K562 (cell line): ENCODE results near the gene AMOTL1. TPM values are rescaled to one million over a fixed set of nuclear protein-coding genes. Genes with fewer than 3 reads are reported as not detected.

Experiments used
- ATAC-seq: fragments of 200-7000 bp; cut with Tn5 transposase; 3 replicates; pipeline ENCODE4 v1.9.1; 2020; ENCODE audit warnings: moderate library complexity
- BruUV-seq: library from RNA; stranded (reverse); fragments of 400-500 nt; replicated peaks from 2 replicates; lab custom pipeline; 2021; lab: Mats Ljungman, UMichigan
- CTCF ChIA-PET: fragments of 300-600 bp; formaldehyde crosslinking; extraction: SDS; loops from one replicate; lab custom pipeline; 2021; ENCODE audit warnings: low intra/inter-chr PET ratio; lab: Yijun Ruan, JAX
- POLR2A ChIA-PET: fragments of 300-600, 350-650 bp; sonication (Branson Sonifier 250); formaldehyde crosslinking; extraction: SDS; loops from one replicate; lab custom pipeline; 2021; ENCODE audit warnings: antibody characterized with exemption, inconsistent platforms; lab: Yijun Ruan, JAX
- DNase-seq, 4 experiments: peaks; one replicate each; pipeline versions ENCODE4 v3.0.0 to v3.0.0-alpha.2; 2011 to 2018; ENCODE audit warnings: low spot score in 3 of 4, mixed read lengths in 3 of 4; ENCODE audit errors: extremely low read depth in 1 of 4
- FAIRE-seq: peaks from 2 replicates; lab custom pipeline; 2011; peaks lifted over from hg19 to GRCh38; lab: Jason Lieb, UNC
- H2AFZ ChIP-seq: 2 replicates; pipeline ENCODE4 v1.6.0; 2011; ENCODE audit warnings: low read depth, low read length, control low read depth, inconsistent platforms
- H3K27ac ChIP-seq: fragments of 200-600 bp; 3 replicates; pipeline ENCODE4 v1.8.0; 2011; ENCODE audit warnings: low read depth, mild to moderate bottlenecking, control low read depth, inconsistent platforms, low read length, moderate library complexity, mixed read lengths; ENCODE audit errors: extremely low read depth
- H3K27me3 ChIP-seq, 2 experiments: fragments of 300-600 bp in 1 of 2; 2 replicates in 1 of 2; 3 replicates in 1 of 2; pipeline versions ENCODE4 v1.6.0 to v1.8.0; 2011; ENCODE audit warnings: inconsistent platforms in 2 of 2, low read length in 2 of 2, mild to moderate bottlenecking in 1 of 2, mixed read lengths in 1 of 2, moderate library complexity in 1 of 2; ENCODE audit not compliant: control insufficient read depth in 2 of 2, insufficient read depth in 2 of 2
- H3K36me3 ChIP-seq: fragments of 300-600 bp; 3 replicates; pipeline ENCODE4 v1.8.0; 2011; ENCODE audit warnings: mild to moderate bottlenecking, low read length, inconsistent platforms; ENCODE audit not compliant: control insufficient read depth, insufficient read depth
- H3K4me1 ChIP-seq, 2 experiments: fragments of 200-600 bp in 1 of 2; replicated peaks in 1 of 2; 2 replicates in 1 of 2; 3 replicates in 1 of 2; pipeline versions ENCODE4 v1.5.1 to v1.8.0; 2011; ENCODE audit warnings: inconsistent platforms in 2 of 2, low read length in 2 of 2, mild to moderate bottlenecking in 1 of 2, mixed read lengths in 1 of 2, moderate library complexity in 1 of 2; ENCODE audit not compliant: control insufficient read depth in 2 of 2, insufficient read depth in 2 of 2
- H3K4me2 ChIP-seq: 2 replicates; pipeline ENCODE4 v1.6.1; 2011; ENCODE audit warnings: low read length, control low read depth, inconsistent platforms, mixed read lengths; ENCODE audit not compliant: insufficient read depth
- H3K4me3 ChIP-seq: fragments of 200-600 bp; sonication (generic), shearing (Covaris generic); 2 replicates; pipeline ENCODE4 v1.5.1; 2016; ENCODE audit warnings: control low read depth, inconsistent platforms
- H3K79me2 ChIP-seq: fragments of 200-600 bp; 3 replicates; pipeline ENCODE4 v1.8.0; 2011; ENCODE audit warnings: low read length, inconsistent platforms; ENCODE audit not compliant: control insufficient read depth, insufficient read depth
- H3K9ac ChIP-seq, 2 experiments: 2 replicates each; pipeline versions ENCODE4 v1.6.0 to v1.6.1; 2011; ENCODE audit warnings: low read depth in 2 of 2, low read length in 2 of 2, control low read depth in 1 of 2, inconsistent platforms in 1 of 2, mild to moderate bottlenecking in 1 of 2, mixed read lengths in 1 of 2; ENCODE audit not compliant: insufficient read depth in 1 of 2
- H3K9me1 ChIP-seq: one replicate; pipeline ENCODE4 v1.6.0; 2011; ENCODE audit warnings: inconsistent platforms, mild to moderate bottlenecking, low read length, moderate library complexity; ENCODE audit not compliant: control insufficient read depth, insufficient read depth
- H3K9me3 ChIP-seq: replicated peaks from 2 replicates; pipeline ENCODE4 v1.5.1; 2011; ENCODE audit warnings: low read depth, low read length, inconsistent platforms; ENCODE audit not compliant: control insufficient read depth, insufficient read depth
- H4K20me1 ChIP-seq: replicated peaks from 2 replicates; pipeline ENCODE4 v1.6.1; 2011; ENCODE audit warnings: low read length, inconsistent platforms, mixed read lengths; ENCODE audit not compliant: control insufficient read depth, insufficient read depth
- CEBPB ChIP-seq: fragments of 450-650 bp; IDR thresholded peaks from 2 replicates; pipeline ENCODE4 v1.6.1; 2016; ENCODE audit warnings: missing genetic modification characterization, missing compliant biosample characterization
- CREM ChIP-seq: IDR thresholded peaks from 2 replicates; pipeline ENCODE4 v1.6.1; 2014; ENCODE audit warnings: antibody characterized with exemption, low read depth
- ETS2 ChIP-seq: IDR thresholded peaks from 2 replicates; pipeline ENCODE4 v1.6.1; 2016; ENCODE audit warnings: borderline replicate concordance, missing genetic modification characterization, mild to moderate bottlenecking, moderate library complexity, missing compliant biosample characterization; ENCODE audit not compliant: poor library complexity, severe bottlenecking
- FOXP4 ChIP-seq: sonication (generic); formaldehyde crosslinking; IDR thresholded peaks from 2 replicates; pipeline ENCODE4 v1.8.0; 2022; ENCODE audit warnings: mild to moderate bottlenecking, missing genetic modification reagents, borderline replicate concordance
- MAFG ChIP-seq: fragments of 450-650 bp; conservative IDR thresholded peaks from 2 replicates; pipeline ENCODE4 v1.6.1; 2016; ENCODE audit warnings: missing genetic modification characterization, missing compliant biosample characterization
- MLLT1 ChIP-seq, 2 experiments: fragments of 450-650 bp; IDR thresholded peaks; 2 replicates each; pipeline ENCODE4 v1.6.1; 2016
- RAD21 ChIP-seq, 2 experiments: fragments of 250-450 bp in 1 of 2; fragments of 450-650 bp in 1 of 2; sonication (Bioruptor Pico) in 1 of 2; formaldehyde crosslinking in 1 of 2; IDR thresholded peaks in 1 of 2; conservative IDR thresholded peaks in 1 of 2; 2 replicates each; pipeline versions ENCODE4 v1.4.0 to v1.8.0; 2020 to 2022; ENCODE audit warnings: mild to moderate bottlenecking in 2 of 2, moderate library complexity in 1 of 2
- ZBTB40 ChIP-seq, 2 experiments: fragments of 450-650 bp in 1 of 2; sonication (generic) in 1 of 2; formaldehyde crosslinking in 1 of 2; IDR thresholded peaks; 2 replicates each; pipeline versions ENCODE4 v1.7.1 to v1.9.0; 2016 to 2022; ENCODE audit warnings: inconsistent platforms in 1 of 2, mild to moderate bottlenecking in 1 of 2, missing genetic modification reagents in 1 of 2
- ZNF589 ChIP-seq: fragments of 200-800 bp; sonication (Bioruptor generic); IDR thresholded peaks from 2 replicates; pipeline ENCODE4 v1.6.1; 2016; ENCODE audit warnings: low read depth, missing genetic modification characterization, missing compliant biosample characterization
- WGBS: fragments of 100-300 bp; shearing (Covaris generic); methylation state at CpG from one replicate; pipeline ENCODE4 v1.1.6; 2016; ENCODE audit warnings: low coverage, mixed read lengths; ENCODE audit not compliant: insufficient coverage; ENCODE audit errors: missing lambda C conversion rate; 5-methylcytosine and 5-hydroxymethylcytosine counted together
- in situ Hi-C: fragments of 300-500 bp; cut with MboI; formaldehyde crosslinking; loops from 4 replicates; pipeline ENCODE4 v1.15.0; 2018; ENCODE audit warnings: inconsistent platforms, mixed read lengths
- intact Hi-C: fragments of 100-400 bp; cut with micrococcal nuclease; formaldehyde crosslinking; loops from 2 replicates; pipeline ENCODE4 v1.14.2; 2022
- polyA plus RNA-seq, 8 experiments: library from polyadenylated mRNA; depleted of rRNA in 4 of 8; stranded (reverse) in 5 of 8; unstranded in 3 of 8; fragments of >200 nt; fragmentation: Nextera tagmentation in 2 of 8; fragmentation: Illumina TruSeq in 1 of 8; extraction: Ambion mirVana in 2 of 8; extraction: Trizol in 1 of 8; gene quantifications; 2 replicates each; pipeline versions ENCODE4 v1.2.1 to v1.2.3, GENCODE V29; 2011 to 2014; ENCODE audit warnings: inconsistent platforms in 1 of 8, missing spikeins in 1 of 8
- total RNA-seq, 7 experiments: library from RNA; depleted of rRNA in 6 of 7; stranded (reverse); fragments of >200 nt in 6 of 7; fragmentation: Illumina TruSeq in 2 of 7; extraction: Trizol in 2 of 7; gene quantifications; 2 replicates each; pipeline versions ENCODE4 v1.2.1 to v1.2.3, GENCODE V29; 2011 to 2021; ENCODE audit warnings: low replicate concordance in 1 of 7

The AMOTL1 gene
- total and polyA plus RNA-seq, 9 of the 15 experiments (the other 6 are each of a cell fraction or from before 2014, with no cell fraction given): 4.0 to 35.4 (median 14.0) TPM

- H3K79me2 ChIP-seq: no peaks in the 10 kb centered on the region
- H3K9ac ChIP-seq: no peak overlapping the region
- POLR2A ChIA-PET: no interaction called here
- no peaks in the 10 kb centered on the region for H4K20me1 ChIP-seq
- in situ Hi-C loops: no loop called here
- CTCF ChIA-PET: no interaction called here
- no peaks in the 10 kb centered on the region for H3K4me1 ChIP-seq
- no TSS peak for BruUV-seq
- no peaks in the 10 kb centered on the region for H3K27me3 ChIP-seq
- FAIRE-seq: no peak
- DNase-seq: no peak
- no peak overlapping the region for H3K4me3 ChIP-seq
- H3K9me3 ChIP-seq: no peaks in the 10 kb centered on the region
- 0 out of 3 replicates have a peak, but pooled peaks cover 2% of the 10 kb centered on the region for H3K36me3 ChIP-seq
- 19% methylated on average over 5 of the region's 5 CpGs for WGBS
- H3K4me2 ChIP-seq: no peak overlapping the region
- H3K27ac ChIP-seq: no peak overlapping the region
- no peak for ATAC-seq
- no peak overlapping the region for H2AFZ ChIP-seq
- intact Hi-C loops: no loop called here
- no peaks in the 10 kb centered on the region for H3K9me1 ChIP-seq
- no peak for TF ChIP-seq ZNF589 (CRISPR knock-in tag)
- TF ChIP-seq MAFG (tag): no peak
- TF ChIP-seq MLLT1 (IDR thresholded peaks at IDR 0.05): no peak
- no peak for TF ChIP-seq RAD21 (CRISPR knock-in tag; conservative IDR thresholded peaks at IDR 0.05 in 1 of 2, IDR thresholded peaks at IDR 0.05 in 1 of 2)
- TF ChIP-seq FOXP4 (CRISPR knock-in tag): no peak
- no peak for TF ChIP-seq CEBPB (tag)
- no peak for TF ChIP-seq ETS2 (tag)
- TF ChIP-seq CREM: no peak
- TF ChIP-seq ZBTB40 (IDR thresholded peaks at IDR 0.05): no peak
- TF ChIP-seq ZBTB40 (CRISPR knock-in tag; IDR thresholded peaks at IDR 0.05): no peak
Observed at GRCh38 chr11:94885133-94885532, 117.0 kb downstream of the AMOTL1 start.
